ENCODE data around the gene ZNF692.
A peak's percentile ranks its signal among the peaks of the same experiment; 100 is the strongest.
"Not testable (repeated sequence)": the region's sequence is repeated elsewhere in the genome, so short reads cannot be mapped to it uniquely, and the experiment has no call there.

ZNF692 gene

DNA sequence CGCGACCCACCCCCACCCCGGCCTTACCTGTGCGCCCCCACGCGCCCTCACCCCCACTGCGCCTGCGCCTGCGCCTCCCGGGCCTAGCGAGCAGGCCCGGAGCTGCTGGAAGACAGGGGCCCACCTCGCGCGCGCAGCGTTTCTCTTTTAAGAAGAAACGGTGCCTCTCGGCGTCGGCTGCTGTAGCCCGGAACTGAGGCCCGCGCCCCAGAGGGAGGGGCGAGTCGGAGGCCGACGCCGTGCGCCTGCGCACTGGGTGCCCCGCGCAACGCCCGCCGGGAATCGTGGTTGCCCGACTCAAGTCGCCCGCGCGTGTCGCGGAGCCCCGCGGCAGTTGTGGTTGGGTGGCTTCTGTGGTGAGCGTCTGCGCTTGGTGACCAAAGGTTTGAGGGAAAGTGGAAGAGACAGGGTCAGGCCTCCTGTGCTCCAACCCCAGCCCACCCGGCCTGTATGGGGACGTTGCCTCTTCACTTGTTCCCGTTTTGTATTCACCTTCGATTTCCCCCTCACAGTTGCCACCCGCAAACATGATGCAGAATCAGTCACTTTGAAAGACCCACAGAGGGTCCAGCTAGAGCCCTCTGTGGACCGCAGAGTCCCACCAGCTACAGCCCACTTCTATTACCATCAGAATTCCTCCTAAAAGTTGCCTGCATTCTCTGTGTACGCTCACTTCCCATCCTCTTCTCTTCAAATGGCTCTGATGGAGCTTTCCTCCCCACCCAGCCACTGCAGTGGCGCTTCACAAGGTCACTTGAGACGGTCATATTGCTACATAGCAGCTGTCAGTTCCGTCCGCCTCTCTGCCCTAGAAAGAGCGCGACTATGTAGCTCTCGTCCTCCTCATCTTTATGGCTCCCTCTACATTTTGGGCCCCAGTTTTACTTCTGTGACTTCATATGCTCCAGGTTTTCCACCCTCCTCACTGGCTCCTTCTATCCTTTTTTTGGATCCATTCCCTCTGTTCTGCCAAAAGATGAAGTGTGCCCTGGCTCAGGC is at the start of gene ZNF692:
TSS of gene ZNF692 (minus strand) at position 195 of the 999 bp plus-strand sequence. CDS start 776 bp downstream, outside the sequence.
- peak; percentile 87 for DNase-seq

DNA sequence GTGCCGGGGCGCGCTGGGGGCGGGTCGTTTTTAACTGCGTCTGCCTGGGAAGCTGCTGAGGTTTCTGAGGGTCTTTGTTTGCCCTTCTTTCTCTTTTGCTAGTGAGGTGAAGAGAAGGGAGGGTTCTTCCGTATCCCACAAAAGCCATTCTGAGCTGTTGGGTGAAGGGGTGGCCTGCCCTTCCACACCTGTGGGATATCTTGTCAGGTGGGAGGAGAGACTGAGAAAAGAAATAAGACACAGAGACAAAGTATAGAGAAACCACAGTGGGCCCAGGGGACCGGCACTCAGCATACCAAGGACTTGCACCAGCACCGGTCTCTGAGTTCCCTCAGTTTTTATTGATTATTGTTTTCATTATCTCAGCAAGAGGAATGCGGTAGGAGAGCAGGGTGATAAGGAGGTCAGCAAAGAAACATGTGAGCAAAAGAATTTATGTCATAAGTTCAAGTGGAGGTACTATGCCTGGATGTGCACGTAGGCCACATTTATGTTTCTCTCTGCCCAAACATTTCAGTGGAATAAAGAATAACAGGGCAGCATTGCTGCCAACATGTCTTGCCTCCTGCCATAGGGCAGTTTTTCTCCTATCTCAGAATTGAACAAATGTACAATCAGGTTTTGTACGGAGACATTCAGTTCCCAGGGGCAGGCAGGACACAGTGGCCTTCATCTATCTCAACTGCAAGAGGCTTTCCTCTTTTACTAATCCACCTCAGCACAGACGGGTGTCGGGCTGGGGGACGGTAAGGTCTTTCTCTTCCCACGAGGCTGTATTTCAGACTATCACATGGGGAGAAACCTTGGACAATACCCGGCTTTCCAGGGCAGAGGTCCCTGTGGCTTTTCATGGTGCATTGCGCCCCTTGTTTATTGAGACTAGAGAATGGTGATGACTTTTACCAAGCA is 48.1 kb upstream of the ZNF692 start:
- DNase-seq: no peak

GRCh38 chr1:248906009-248906752 is 47.3 kb upstream of the ZNF692 start, which contains the start of gene PGBD2:
Gene PGBD2, plus strand, starts transcription at chr1:248906235. Its CDS starts 7,628 bp downstream, at chr1:248913863.
- DNase-seq: peak; percentile 78

DNA sequence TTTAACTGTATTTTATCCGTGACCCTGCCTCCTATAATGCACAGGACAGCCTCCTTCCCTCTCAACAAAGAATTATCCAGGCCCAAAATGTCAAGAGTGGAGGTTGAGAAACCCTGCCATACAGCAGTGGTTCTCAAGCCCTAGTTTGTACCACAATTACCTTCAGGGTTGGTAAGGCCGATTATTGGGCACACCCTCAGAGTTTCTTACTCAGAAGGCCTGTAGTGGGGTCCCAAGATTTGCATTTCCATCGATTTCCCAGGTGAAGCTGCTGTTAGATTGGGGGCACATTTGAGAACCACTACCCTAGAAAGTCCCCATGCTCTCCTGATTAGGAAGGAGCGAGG is 46.8 kb upstream of the ZNF692 start:
- DNase-seq: no peak

DNA sequence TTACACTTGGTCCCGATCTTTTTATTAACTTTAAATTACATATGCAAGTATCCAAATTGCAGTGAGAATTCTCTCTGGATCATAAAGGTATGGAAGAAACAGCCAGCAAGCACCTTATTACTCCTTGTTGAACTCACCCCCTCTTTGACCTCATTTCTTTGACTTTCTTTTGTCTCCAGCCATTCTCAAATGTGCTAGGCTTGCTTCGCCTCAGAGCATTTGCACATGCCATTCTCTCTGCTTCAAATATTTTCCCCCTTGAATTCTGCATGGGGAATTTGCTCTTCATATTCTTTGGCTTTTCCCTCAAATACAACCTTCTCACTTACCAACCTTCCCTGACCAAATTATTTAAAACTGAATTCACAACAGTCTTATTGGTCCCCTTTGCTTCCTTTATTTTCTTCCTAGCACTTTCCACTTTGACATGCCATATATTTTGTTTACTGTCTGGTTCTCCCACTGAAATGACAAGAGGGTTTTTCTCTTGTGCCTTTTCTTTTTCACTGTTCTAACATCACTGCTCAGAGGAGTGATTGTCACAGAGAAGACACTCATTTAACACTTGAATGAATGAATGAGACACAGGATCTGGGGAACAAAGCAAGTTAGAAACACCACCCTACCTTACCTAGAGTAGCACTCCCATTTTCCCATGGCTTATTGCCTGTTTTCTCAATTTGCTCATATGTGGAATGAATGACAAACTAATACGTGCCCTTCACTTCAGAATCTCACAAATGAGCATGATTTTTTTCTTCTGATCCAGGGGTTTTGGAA is 45.7 kb upstream of the ZNF692 start:
- no peak for DNase-seq

DNA sequence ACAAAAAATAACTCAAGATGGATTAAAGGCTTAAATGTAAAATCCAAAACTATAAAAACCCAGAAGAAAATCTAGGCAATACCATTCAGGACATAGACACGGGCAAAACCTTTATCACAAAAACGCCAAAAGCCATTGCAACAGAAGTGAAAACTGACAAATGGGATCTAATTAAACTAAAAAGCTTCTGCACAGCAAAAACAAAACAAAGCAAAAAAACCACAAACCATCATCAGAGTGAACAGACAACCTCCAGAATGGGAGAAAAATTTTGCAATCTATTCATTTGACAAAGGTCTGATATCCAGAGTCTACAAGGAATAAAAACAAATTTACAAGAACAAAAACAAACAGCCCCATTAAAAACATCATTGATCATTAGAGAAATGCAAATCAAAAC is 42.7 kb upstream of the ZNF692 start:
- DNase-seq: no peak

DNA sequence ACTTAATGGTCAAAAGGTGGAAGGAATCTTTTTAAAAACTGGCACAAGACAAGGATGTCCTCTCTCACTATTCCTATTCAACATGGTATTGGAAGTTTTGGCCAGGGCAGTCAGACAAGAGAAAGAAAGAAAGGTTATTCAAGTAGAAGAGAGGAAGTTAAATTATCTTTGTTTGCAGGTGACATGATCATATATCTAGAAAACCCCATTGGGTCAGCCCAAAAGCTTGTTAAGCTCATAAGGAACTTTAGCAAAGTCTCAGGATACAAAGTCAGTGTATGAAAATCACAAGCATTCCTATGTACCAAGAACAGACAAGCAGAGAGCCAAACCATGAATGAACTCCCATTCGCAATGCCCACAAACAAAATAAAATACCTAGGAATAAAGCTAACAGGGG is 41.8 kb upstream of the ZNF692 start:
- DNase-seq: no peak

- DNase-seq: no peak
Observed at GRCh38 chr1:248897412-248898337, 38.8 kb upstream of the ZNF692 start.

DNA sequence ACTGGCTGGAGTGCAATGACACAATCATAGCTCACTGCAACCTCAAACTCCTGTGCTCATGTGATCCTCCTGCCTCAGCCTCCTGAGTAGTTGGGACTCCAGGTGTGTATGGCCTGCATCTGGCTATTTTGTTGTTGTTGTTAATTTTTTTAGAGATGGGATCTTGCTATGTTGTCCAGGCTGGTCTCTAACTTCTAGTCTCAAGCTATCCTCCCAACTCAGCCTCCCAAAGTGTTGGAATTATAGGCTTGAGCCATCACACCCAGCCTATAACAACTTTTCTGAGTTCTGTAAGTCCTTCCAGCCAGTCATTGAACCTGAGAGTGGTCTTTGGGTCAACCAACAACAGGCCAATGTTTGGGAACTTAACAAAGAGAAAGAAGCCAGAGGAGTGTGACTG is 36.0 kb upstream of the ZNF692 start:
- DNase-seq: no peak

DNA sequence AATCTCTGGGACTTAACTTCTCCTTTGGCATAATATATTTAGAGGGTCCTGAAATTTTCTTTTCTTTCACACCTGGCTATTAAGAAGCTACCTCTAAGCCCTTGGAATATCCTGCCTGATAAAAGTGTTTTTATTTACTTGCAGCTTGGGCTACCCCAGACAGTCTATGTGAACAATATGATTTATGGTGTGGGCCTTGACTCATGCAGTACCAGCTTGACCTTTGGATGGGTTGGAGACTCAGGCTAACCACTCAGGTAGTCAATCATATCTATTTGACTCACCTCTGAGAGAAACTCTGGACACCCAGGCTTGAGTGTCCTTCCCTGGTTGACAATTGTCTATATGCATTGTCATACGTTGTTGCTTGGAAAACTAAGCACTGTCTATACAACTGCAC is 33.7 kb upstream of the ZNF692 start:
- DNase-seq: no peak

GRCh38 chr1:248891758-248892157 is 32.9 kb upstream of the ZNF692 start:
- no peak for DNase-seq

DNA sequence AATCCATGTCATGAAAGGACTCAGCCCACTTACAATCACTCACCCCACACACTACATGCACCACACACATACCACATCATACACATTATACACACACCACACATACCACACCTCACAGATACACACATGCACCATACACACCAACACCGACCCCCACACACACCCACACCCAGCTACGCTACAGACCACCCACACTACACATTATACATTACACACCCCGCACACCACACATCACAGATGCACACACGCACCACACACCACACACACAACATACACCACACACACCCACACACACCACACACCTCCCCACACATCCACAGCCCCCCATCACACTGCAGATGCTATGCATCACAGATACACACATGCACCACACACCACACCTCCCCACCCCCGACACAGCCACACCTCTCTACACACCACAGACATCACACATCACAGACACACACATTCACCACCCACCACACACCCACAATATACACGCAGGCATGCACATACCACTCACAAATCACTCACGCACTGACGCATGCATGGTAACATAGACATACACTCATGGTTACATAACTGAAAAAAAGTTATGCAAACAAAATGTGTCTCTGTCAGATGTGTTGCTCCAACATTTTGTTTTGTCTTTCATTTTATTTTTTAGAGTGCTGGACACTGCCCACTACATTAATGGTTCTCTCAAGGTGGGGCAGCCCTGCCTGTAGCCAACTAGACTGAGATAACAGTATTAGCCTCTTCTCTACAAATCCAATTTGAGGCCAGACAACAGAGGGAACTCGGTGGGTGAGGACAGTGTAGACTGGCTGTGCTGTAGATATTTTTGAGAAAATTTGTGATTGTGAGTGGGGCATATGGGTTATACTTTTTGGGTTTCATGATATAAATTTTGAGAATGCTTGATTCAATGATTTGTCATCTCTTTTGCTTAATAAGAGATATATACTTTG is 31.9 kb upstream of the ZNF692 start:
- no peak for DNase-seq

DNA sequence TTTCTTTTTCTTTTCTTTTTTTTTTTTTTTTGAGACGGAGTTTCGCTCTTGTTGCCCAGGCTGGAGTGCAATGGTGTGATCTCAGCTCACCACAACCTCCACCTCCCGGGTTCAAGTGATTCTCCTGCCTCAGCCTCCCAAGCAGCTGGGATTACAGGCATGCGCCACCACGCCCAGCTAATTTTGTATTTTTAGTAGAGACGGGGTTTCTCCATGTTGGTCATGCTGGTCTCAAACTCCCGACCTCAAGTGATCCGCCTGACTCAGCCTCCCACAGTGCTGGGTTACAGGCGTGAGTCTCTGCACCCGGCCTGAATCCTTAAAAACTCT is 31.0 kb upstream of the ZNF692 start:
- not testable (repeated sequence) for DNase-seq

- no peak for DNase-seq
Observed at GRCh38 chr1:248886237-248886895, 27.5 kb upstream of the ZNF692 start.

GRCh38 chr1:248885646-248886045 is 26.8 kb upstream of the ZNF692 start:
- DNase-seq: no peak

GRCh38 chr1:248884632-248885295 is 25.9 kb upstream of the ZNF692 start:
- no peak for DNase-seq

GRCh38 chr1:248882427-248882826 is 23.5 kb upstream of the ZNF692 start:
- not testable (repeated sequence) for DNase-seq

- no peak for DNase-seq
Observed at GRCh38 chr1:248881261-248881660, 22.4 kb upstream of the ZNF692 start.
